CD14-positive monocyte (primary cell): ENCODE measurements around the gene MEG3. TPM values are rescaled to one million over a fixed set of nuclear protein-coding genes. Genes with fewer than 3 reads are reported as not detected.

Experiments
- DNase-seq, 3 donors: peaks; one replicate each; pipeline ENCODE4 v3.0.0-alpha.2; 2011 to 2022
- H2AFZ ChIP-seq: 2 replicates; pipeline ENCODE4 v1.6.0; 2012; ENCODE audit warnings: mild to moderate bottlenecking, low read depth, low read length, inconsistent platforms; ENCODE audit not compliant: insufficient read depth, poor library complexity, severe bottlenecking
- H3K27ac ChIP-seq, 2 donors: 1 replicate in 1 of 2; 2 replicates in 1 of 2; pipeline ENCODE4 v1.5.1; 2012 to 2013; ENCODE audit warnings: low read length in 2 of 2, control low read depth in 1 of 2, inconsistent platforms in 1 of 2, low read depth in 1 of 2, mild to moderate bottlenecking in 1 of 2
- H3K27me3 ChIP-seq, 2 donors: one replicate each; pipeline versions ENCODE4 v1.6.0 to v1.6.1; 2011 to 2013; ENCODE audit warnings: low read length in 2 of 2; ENCODE audit not compliant: control insufficient read depth in 2 of 2, insufficient read depth in 2 of 2
- H3K36me3 ChIP-seq, 2 donors: replicated peaks in 1 of 2; 1 replicate in 1 of 2; 2 replicates in 1 of 2; pipeline versions ENCODE4 v1.5.1 to v1.6.1; 2012 to 2013; ENCODE audit warnings: low read length in 2 of 2, control low read depth in 1 of 2, inconsistent platforms in 1 of 2, mild to moderate bottlenecking in 1 of 2; ENCODE audit not compliant: insufficient read depth in 2 of 2, control insufficient read depth in 1 of 2
- H3K4me1 ChIP-seq, 2 donors: 1 replicate in 1 of 2; 2 replicates in 1 of 2; pipeline versions ENCODE4 v1.5.1 to v1.6.1; 2012 to 2013; ENCODE audit warnings: low read length in 2 of 2, control low read depth in 1 of 2, inconsistent platforms in 1 of 2, mild to moderate bottlenecking in 1 of 2, moderate library complexity in 1 of 2; ENCODE audit not compliant: insufficient read depth in 2 of 2, control insufficient read depth in 1 of 2
- H3K4me2 ChIP-seq: replicated peaks from 2 replicates; pipeline ENCODE3; 2012; ENCODE audit warnings: low read length, moderate library complexity, mild to moderate bottlenecking; ENCODE audit not compliant: poor library complexity, severe bottlenecking; ENCODE audit errors: extremely low read depth
- H3K4me3 ChIP-seq, 3 experiments: fragments of 200-600 bp in 1 of 3; sonication (generic) in 1 of 3; replicated peaks in 1 of 3; 1 replicate in 2 of 3; 2 replicates in 1 of 3; pipeline ENCODE4 v1.5.1; 2011 to 2013; ENCODE audit warnings: low read length in 3 of 3, mild to moderate bottlenecking in 3 of 3, control low read depth in 2 of 3, low read depth in 2 of 3, inconsistent platforms in 1 of 3, moderate library complexity in 1 of 3
- H3K79me2 ChIP-seq: 2 replicates; pipeline ENCODE4 v1.6.0; 2012; ENCODE audit warnings: mild to moderate bottlenecking, control low read depth, inconsistent platforms, low read length, moderate library complexity; ENCODE audit not compliant: insufficient read depth
- H3K9ac ChIP-seq: 2 replicates; pipeline ENCODE4 v1.6.0; 2017; ENCODE audit warnings: low read length, mild to moderate bottlenecking; ENCODE audit not compliant: insufficient read depth, poor library complexity, severe bottlenecking
- H3K9me3 ChIP-seq, 2 donors: replicated peaks in 1 of 2; 1 replicate in 1 of 2; 2 replicates in 1 of 2; pipeline versions ENCODE4 v1.5.1 to v1.6.1; 2012 to 2013; ENCODE audit warnings: low read length in 2 of 2, control low read depth in 1 of 2; ENCODE audit not compliant: control insufficient read depth in 1 of 2, insufficient read depth in 1 of 2
- H4K20me1 ChIP-seq: 2 replicates; pipeline ENCODE4 v1.6.0; 2012; ENCODE audit warnings: mild to moderate bottlenecking, low read length, control low read depth, moderate library complexity; ENCODE audit not compliant: insufficient read depth
- H3K27ac Mint-ChIP-seq, 7 donors: one replicate each; pipeline ENCODE4 v1.8.0; 2020; ENCODE audit warnings: mild to moderate bottlenecking in 7 of 7, mixed read lengths in 7 of 7, moderate library complexity in 6 of 7, inconsistent platforms in 2 of 7
- H3K27me3 Mint-ChIP-seq, 3 donors: one replicate each; pipeline ENCODE4 v1.8.0; 2021 to 2022; ENCODE audit warnings: low read depth in 3 of 3, mild to moderate bottlenecking in 3 of 3, mixed read lengths in 3 of 3, moderate library complexity in 3 of 3, inconsistent platforms in 1 of 3
- H3K36me3 Mint-ChIP-seq, 2 donors: one replicate each; pipeline ENCODE4 v1.8.0; 2020; ENCODE audit warnings: mixed read lengths in 2 of 2, inconsistent platforms in 1 of 2, mild to moderate bottlenecking in 1 of 2
- H3K4me1 Mint-ChIP-seq: one replicate; pipeline ENCODE4 v1.8.0; 2020; ENCODE audit warnings: mild to moderate bottlenecking, mixed read lengths
- H3K4me3 Mint-ChIP-seq, 2 donors: one replicate each; pipeline ENCODE4 v1.8.0; 2020; ENCODE audit warnings: mild to moderate bottlenecking in 2 of 2, mixed read lengths in 2 of 2, moderate library complexity in 1 of 2
- H3K9me3 Mint-ChIP-seq, 7 donors: one replicate each; pipeline ENCODE4 v1.8.0; 2020 to 2022; ENCODE audit warnings: mixed read lengths in 7 of 7, mild to moderate bottlenecking in 6 of 7, moderate library complexity in 6 of 7, inconsistent platforms in 2 of 7
- CTCF ChIP-seq: fragments of 200-600 bp; IDR thresholded peaks from one replicate; pipeline ENCODE4 v1.8.0; 2022; ENCODE audit warnings: antibody characterized with exemption, mild to moderate bottlenecking
- WGBS: methylation state at CpG from one replicate; pipeline ENCODE4 v1.1.5; 2013; ENCODE audit warnings: missing lambda C conversion rate; ENCODE audit not compliant: insufficient coverage; 5-methylcytosine and 5-hydroxymethylcytosine counted together
- intact Hi-C, 2 donors: fragments of 100-400 bp; cut with micrococcal nuclease; formaldehyde crosslinking; loops; one replicate each; pipeline versions ENCODE4 v1.15.0 to v1.15.1; 2023
- polyA plus RNA-seq, 3 donors: library from polyadenylated mRNA; depleted of rRNA in 1 of 3; unstranded in 2 of 3; stranded (reverse) in 1 of 3; fragments of 300-500 nt in 2 of 3; fragments of >200 nt in 1 of 3; fragmentation: Illumina TruSeq in 2 of 3; gene quantifications; 1 replicate in 2 of 3; 2 replicates in 1 of 3; pipeline ENCODE4 v1.2.3, GENCODE V29; 2012 to 2021

MEG3 gene
- polyA plus RNA-seq, 3 donors, result 1.7 TPM; not detected in 2

GRCh38 chr14:100882991-100883788, 57.3 kb downstream of the MEG3 start:
- Mint-ChIP-seq H3K4me3 (no peak overlapping the region), H3K36me3 (no peaks in the 10 kb centered on the region), H3K4me1 (no peaks in the 10 kb centered on the region), H3K27ac (no peak overlapping the region), H3K9me3 (peaks cover 13 to 36% (median 21%) of the 10 kb centered on the region in 7 donors), H3K27me3 (peaks cover 0 to 4% (median 3%) of the 10 kb centered on the region in 3 donors)
- no peaks in the 10 kb centered on the region for H3K36me3 ChIP-seq
- no peaks in the 10 kb centered on the region for H3K4me1 ChIP-seq
- H2AFZ ChIP-seq, result no peak overlapping the region
- H3K4me2 ChIP-seq, result no peak overlapping the region
- no peak for DNase-seq
- intact Hi-C loops, result no loop called here
- no peaks in the 10 kb centered on the region for H3K79me2 ChIP-seq
- H4K20me1 ChIP-seq, result no peaks in the 10 kb centered on the region
- no peak overlapping the region for H3K9ac ChIP-seq
- peaks cover 10 to 35% of the 10 kb centered on the region in 2 donors for H3K9me3 ChIP-seq
- 96% methylated on average over 46 of the region's 46 CpGs for WGBS
- no peak overlapping the region for H3K4me3 ChIP-seq
- no peak for TF ChIP-seq CTCF
- no peak overlapping the region for H3K27ac ChIP-seq
- no peaks in the 10 kb centered on the region for H3K27me3 ChIP-seq

GRCh38 chr14:100883789-100884101, 57.8 kb downstream of the MEG3 start:
- H3K9me3 ChIP-seq, result peaks cover 10 to 35% of the 10 kb centered on the region in 2 donors
- H3K4me1 Mint-ChIP-seq, result no peaks in the 10 kb centered on the region
- H2AFZ ChIP-seq, result no peak overlapping the region
- no peaks in the 10 kb centered on the region for H3K36me3 Mint-ChIP-seq
- no peak overlapping the region for H3K4me3 Mint-ChIP-seq
- H3K9me3 Mint-ChIP-seq, result peaks cover 13 to 36% (median 21%) of the 10 kb centered on the region in 7 donors
- H3K27ac ChIP-seq, result no peak overlapping the region
- no peaks in the 10 kb centered on the region for H4K20me1 ChIP-seq
- no peaks in the 10 kb centered on the region for H3K27me3 ChIP-seq
- H3K79me2 ChIP-seq, result no peaks in the 10 kb centered on the region
- H3K4me1 ChIP-seq, result no peaks in the 10 kb centered on the region
- DNase-seq, result no peak
- H3K4me2 ChIP-seq, result no peak overlapping the region
- H3K9ac ChIP-seq, result no peak overlapping the region
- intact Hi-C loops, result no loop called here
- H3K4me3 ChIP-seq, result no peak overlapping the region
- H3K36me3 ChIP-seq, result no peaks in the 10 kb centered on the region
- no peak for TF ChIP-seq CTCF
- WGBS, result 98% methylated on average over 11 of the region's 11 CpGs
- H3K27me3 Mint-ChIP-seq, result peaks cover 0 to 4% (median 3%) of the 10 kb centered on the region in 3 donors
- H3K27ac Mint-ChIP-seq, result no peak overlapping the region
